Brain pericyte (primary cell): Measurements from ENCODE around the gene COL17A1.

ENCODE experiments used
- DNase-seq: peaks from one replicate; pipeline ENCODE4 v3.0.0-alpha.2; 2012; ENCODE audit warnings: low read depth, low spot score

Gene COL17A1

GRCh38 chr10:104033966-104034365 is 51.7 kb downstream of the COL17A1 start:
- DNase-seq = no peak

GRCh38 chr10:104033401-104033930 is 52.2 kb downstream of the COL17A1 start:
- no peak for DNase-seq

GRCh38 chr10:104032144-104032775 is 53.4 kb downstream of the COL17A1 start:
- DNase-seq = no peak

- no peak for DNase-seq
These were observed 54.0 kb downstream of the COL17A1 start for GRCh38 chr10:104031631-104032030.

GRCh38 chr10:104029521-104029860 is 56.2 kb downstream of the COL17A1 start:
- no peak for DNase-seq

- no peak for DNase-seq
These were observed 56.7 kb downstream of the COL17A1 start for GRCh38 chr10:104028823-104029520.

- DNase-seq = no peak
These were observed 57.5 kb downstream of the COL17A1 start for GRCh38 chr10:104028146-104028545.

- no peak for DNase-seq
These were observed 58.9 kb downstream of the COL17A1 start for GRCh38 chr10:104026762-104027161.

GRCh38 chr10:104025524-104025923 is 60.2 kb downstream of the COL17A1 start:
- no peak for DNase-seq

- DNase-seq = no peak
These were observed 63.7 kb downstream of the COL17A1 start for GRCh38 chr10:104022026-104022425.

- no peak for DNase-seq
These were observed 64.4 kb downstream of the COL17A1 start for GRCh38 chr10:104021246-104021645.

GRCh38 chr10:104020020-104020419 is 65.7 kb downstream of the COL17A1 start:
- DNase-seq = no peak

- no peak for DNase-seq
These were observed 67.2 kb downstream of the COL17A1 start for GRCh38 chr10:104018471-104018870.

- no peak for DNase-seq
These were observed 69.0 kb downstream of the COL17A1 start for GRCh38 chr10:104016661-104017060.

GRCh38 chr10:104014176-104014575 is 71.5 kb downstream of the COL17A1 start:
- DNase-seq = no peak

GRCh38 chr10:104013489-104013888 is 72.2 kb downstream of the COL17A1 start:
- DNase-seq = no peak

GRCh38 chr10:104011904-104012303 is 73.8 kb downstream of the COL17A1 start:
- DNase-seq = no peak

- DNase-seq = no peak
These were observed 80.4 kb downstream of the COL17A1 start for GRCh38 chr10:104005172-104005863.

GRCh38 chr10:104002911-104003310 is 82.8 kb downstream of the COL17A1 start:
- DNase-seq = no peak

- DNase-seq = no peak
These were observed 86.9 kb downstream of the COL17A1 start for GRCh38 chr10:103998805-103999204.

- no peak for DNase-seq
These were observed 90.5 kb downstream of the COL17A1 start for GRCh38 chr10:103995134-103995533.

GRCh38 chr10:103991393-103992128 is 94.1 kb downstream of the COL17A1 start:
- DNase-seq = no peak
